Gastrocnemius medialis (tissue), 4 donors: ENCODE data around the gene SORBS2. TPM values are rescaled to one million over a fixed set of nuclear protein-coding genes. Genes with fewer than 3 reads are reported as not detected.

ENCODE experiments used
- ATAC-seq, 2 donors: fragments of 150-250 bp; one replicate each; pipeline ENCODE4 v1.9.1; 2016
- DNase-seq, 2 donors: peaks; one replicate each; pipeline ENCODE4 v3.0.0-alpha.2; 2019
- H3K27ac ChIP-seq, 4 donors: fragments of 200-600 bp; sonication (generic); 1 replicate in 1 of 4; 2 replicates in 3 of 4; pipeline ENCODE4 v1.5.1; 2016 to 2018; ENCODE audit warnings: mild to moderate bottlenecking in 2 of 4, moderate library complexity in 1 of 4
- H3K27me3 ChIP-seq, 3 donors: fragments of 200-600 bp; sonication (generic) in 2 of 3; 1 replicate in 1 of 3; 2 replicates in 2 of 3; pipeline versions ENCODE4 v1.5.1 to v1.6.0; 2016 to 2019; ENCODE audit warnings: mild to moderate bottlenecking in 1 of 3, moderate library complexity in 1 of 3
- H3K36me3 ChIP-seq, 2 donors: fragments of 200-600 bp; sonication (generic) in 1 of 2; one replicate each; pipeline ENCODE4 v1.5.1; 2017 to 2018
- H3K4me1 ChIP-seq, 2 donors: fragments of 200-600 bp; sonication (generic) in 1 of 2; one replicate each; pipeline ENCODE4 v1.5.1; 2016 to 2017; ENCODE audit warnings: mild to moderate bottlenecking in 2 of 2
- H3K4me3 ChIP-seq, 4 donors: fragments of 200-600 bp; sonication (generic) in 3 of 4; 1 replicate in 1 of 4; 2 replicates in 3 of 4; pipeline ENCODE4 v1.5.1; 2016 to 2019; ENCODE audit warnings: mild to moderate bottlenecking in 2 of 4
- H3K9me3 ChIP-seq, 3 donors: fragments of 200-600 bp; sonication (generic) in 2 of 3; 1 replicate in 1 of 3; 2 replicates in 2 of 3; pipeline ENCODE4 v1.5.1; 2016 to 2019
- CTCF ChIP-seq, 5 experiments: fragments of 450-650 bp in 3 of 5; fragments of 200-600 bp in 2 of 5; sonication (generic) in 2 of 5; IDR thresholded peaks in 4 of 5; conservative IDR thresholded peaks in 1 of 5; 1 replicate in 4 of 5; 2 replicates in 1 of 5; pipeline ENCODE4 v1.5.1; 2016 to 2019; ENCODE audit warnings: antibody characterized with exemption in 5 of 5, mild to moderate bottlenecking in 3 of 5, moderate library complexity in 3 of 5
- POLR2A ChIP-seq, 2 donors: fragments of 450-650 bp; IDR thresholded peaks; one replicate each; pipeline ENCODE4 v1.6.1; 2017; ENCODE audit warnings: antibody characterized with exemption in 2 of 2, mild to moderate bottlenecking in 2 of 2, moderate library complexity in 2 of 2
- in situ Hi-C, 4 donors: fragments of 200-750 bp; cut with MboI; loops; one replicate each; pipeline versions ENCODE4 v1.15.0 to v1.8.0; 2017; ENCODE audit warnings: low sequenced_read_pairs in 4 of 4
- intact Hi-C: fragments of 100-400 bp; cut with DNase I; formaldehyde crosslinking; loops from one replicate; pipeline ENCODE4 v1.15.1; 2023; ENCODE audit warnings: low total_unique reads
- total RNA-seq, 4 donors: library from RNA; depleted of rRNA; stranded (reverse); fragments of >200 nt; gene quantifications; one replicate each; pipeline versions ENCODE4 v1.1.0 to v1.2.3, GENCODE V29; 2016

The SORBS2 gene
- total RNA-seq, 4 donors from 2014 or later, result 15.3 to 64.5 (median 17.4) TPM

DNA sequence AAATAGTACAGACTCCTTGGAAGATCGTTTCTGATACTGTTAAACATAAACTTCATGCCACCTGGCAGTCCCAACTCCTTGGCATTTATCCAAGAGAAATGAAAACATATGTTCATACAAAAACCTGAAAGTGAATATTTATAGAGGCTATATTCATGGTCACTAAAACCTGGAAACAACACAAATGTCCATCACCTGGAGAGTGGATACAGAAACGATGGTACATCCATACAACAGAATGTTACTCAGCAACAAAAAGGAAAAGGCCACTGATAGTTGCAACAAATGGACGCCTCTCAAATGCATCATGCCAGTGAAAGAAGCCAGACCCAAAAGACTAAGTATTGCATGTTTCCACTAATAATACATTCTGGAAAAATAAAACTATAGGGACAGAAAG is 34.0 kb upstream of the SORBS2 start:
- no peak overlapping the region for H3K4me3 ChIP-seq
- no peak overlapping the region for H3K27ac ChIP-seq
- no peak for TF ChIP-seq CTCF (IDR thresholded peaks at IDR 0.05 in 4 of 5, conservative IDR thresholded peaks at IDR 0.05 in 1 of 5)
- TF ChIP-seq POLR2A (IDR thresholded peaks at IDR 0.05), result no peak
- no peaks in the 10 kb centered on the region for H3K36me3 ChIP-seq
- in situ Hi-C loops (no loop called here), intact Hi-C loops (no loop called here)
- no peaks in the 10 kb centered on the region for H3K27me3 ChIP-seq
- ATAC-seq (no peak), DNase-seq (no peak)
- peaks cover 0 to 3% of the 10 kb centered on the region in 2 donors for H3K4me1 ChIP-seq
- H3K9me3 ChIP-seq, result no peaks in the 10 kb centered on the region

GRCh38 chr4:185841451-185841850 is 29.5 kb upstream of the SORBS2 start:
- intact Hi-C loops, result no loop called here
- no peak overlapping the region for H3K27ac ChIP-seq

GRCh38 chr4:185840953-185841352 is 29.0 kb upstream of the SORBS2 start:
- H3K36me3 ChIP-seq, result no peaks in the 10 kb centered on the region
- H3K4me3 ChIP-seq, result no peak overlapping the region
- ATAC-seq (no peak), DNase-seq (no peak)
- no peaks in the 10 kb centered on the region for H3K27me3 ChIP-seq
- in situ Hi-C loops (no loop called here), intact Hi-C loops (no loop called here)
- H3K9me3 ChIP-seq, result no peaks in the 10 kb centered on the region
- peaks cover 9 to 20% of the 10 kb centered on the region in 2 donors for H3K4me1 ChIP-seq
- no peak overlapping the region for H3K27ac ChIP-seq
- TF ChIP-seq CTCF (IDR thresholded peaks at IDR 0.05 in 4 of 5, conservative IDR thresholded peaks at IDR 0.05 in 1 of 5) (no peak), POLR2A (IDR thresholded peaks at IDR 0.05) (no peak)

More at GRCh38 chr4:185841451-185841850, 29.5 kb upstream of the SORBS2 start:
- no peak for DNase-seq
- in situ Hi-C loops, result no loop called here
- no peak for TF ChIP-seq CTCF (IDR thresholded peaks at IDR 0.05 in 4 of 5, conservative IDR thresholded peaks at IDR 0.05 in 1 of 5)
- TF ChIP-seq POLR2A (IDR thresholded peaks at IDR 0.05), result no peak
- Histone ChIP-seq H3K27me3 (no peaks in the 10 kb centered on the region), H3K9me3 (no peaks in the 10 kb centered on the region), H3K4me3 (no peak overlapping the region), H3K36me3 (no peaks in the 10 kb centered on the region), H3K4me1 (peaks cover 9 to 20% of the 10 kb centered on the region in 2 donors)
- ATAC-seq, result no peak

GRCh38 chr4:185840201-185840600 is 28.2 kb upstream of the SORBS2 start:
- H3K36me3 ChIP-seq, result no peaks in the 10 kb centered on the region
- in situ Hi-C loops (no loop called here), intact Hi-C loops (no loop called here)
- H3K9me3 ChIP-seq, result no peaks in the 10 kb centered on the region
- peaks cover 9 to 20% of the 10 kb centered on the region in 2 donors for H3K4me1 ChIP-seq
- no peak overlapping the region for H3K4me3 ChIP-seq
- H3K27ac ChIP-seq, result peak overlapping the region in 3 of 4 donors; percentile 40 to 65 (median 44)
- TF ChIP-seq POLR2A (IDR thresholded peaks at IDR 0.05) (no peak), CTCF (IDR thresholded peaks at IDR 0.05 in 4 of 5, conservative IDR thresholded peaks at IDR 0.05 in 1 of 5) (no peak)
- ATAC-seq (no peak), DNase-seq (no peak)
- no peaks in the 10 kb centered on the region for H3K27me3 ChIP-seq

- peak overlapping the region; percentile 40 to 65 (median 47) for H3K27ac ChIP-seq
- intact Hi-C loops, result no loop called here
- ATAC-seq (no peak), DNase-seq (no peak)
- H3K4me1 ChIP-seq, result peaks cover 9 to 20% of the 10 kb centered on the region in 2 donors
- no peaks in the 10 kb centered on the region for H3K36me3 ChIP-seq
- TF ChIP-seq POLR2A (IDR thresholded peaks at IDR 0.05) (no peak), CTCF (IDR thresholded peaks at IDR 0.05 in 4 of 5, conservative IDR thresholded peaks at IDR 0.05 in 1 of 5) (no peak)
- no peaks in the 10 kb centered on the region for H3K9me3 ChIP-seq
- no peaks in the 10 kb centered on the region for H3K27me3 ChIP-seq
- no peak overlapping the region for H3K4me3 ChIP-seq
- in situ Hi-C loops, result no loop called here
Observed at GRCh38 chr4:185839770-185840169, 27.8 kb upstream of the SORBS2 start.
